Uterus (tissue), 2 donors: ENCODE data around the gene NKX1-2.

Source experiments
- POLR2A ChIP-seq, 2 donors: fragments of 450-650 bp; IDR thresholded peaks; one replicate each; pipeline ENCODE4 v1.6.1; 2016; ENCODE audit warnings: antibody characterized with exemption in 2 of 2, mild to moderate bottlenecking in 1 of 2, moderate library complexity in 1 of 2
- TF ChIP-seq, protein P1 (sequence below), 4 experiments: fragments of 200-600 bp in 2 of 4; fragments of 450-650 bp in 2 of 4; sonication (generic) in 2 of 4; IDR thresholded peaks; one replicate each; pipeline ENCODE4 v1.5.1; 2016 to 2019; ENCODE audit warnings: antibody characterized with exemption in 4 of 4, mild to moderate bottlenecking in 2 of 4, moderate library complexity in 1 of 4

DNA sequence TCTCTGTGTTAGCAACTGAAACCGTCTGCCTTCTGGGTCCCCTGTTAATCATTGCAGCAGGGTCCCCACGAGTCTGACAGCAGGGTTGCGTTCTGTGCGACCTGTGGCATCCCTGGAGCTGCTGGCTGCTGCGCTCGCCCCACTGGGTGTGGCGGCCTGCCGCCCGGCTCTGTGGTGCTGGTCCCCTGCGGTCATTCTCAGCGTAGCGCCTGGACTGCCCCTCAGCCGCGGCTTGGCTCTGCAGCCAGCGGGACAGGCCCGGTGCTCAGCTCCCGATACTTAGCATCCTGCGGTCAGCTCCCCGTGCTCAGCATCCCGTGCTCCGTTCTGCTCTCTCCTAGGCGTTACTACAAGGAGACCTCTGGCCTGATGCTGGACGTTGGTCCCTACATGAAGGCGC lies 46.8 kb upstream of the NKX1-2 start:
- TF ChIP-seq, protein P1, sequence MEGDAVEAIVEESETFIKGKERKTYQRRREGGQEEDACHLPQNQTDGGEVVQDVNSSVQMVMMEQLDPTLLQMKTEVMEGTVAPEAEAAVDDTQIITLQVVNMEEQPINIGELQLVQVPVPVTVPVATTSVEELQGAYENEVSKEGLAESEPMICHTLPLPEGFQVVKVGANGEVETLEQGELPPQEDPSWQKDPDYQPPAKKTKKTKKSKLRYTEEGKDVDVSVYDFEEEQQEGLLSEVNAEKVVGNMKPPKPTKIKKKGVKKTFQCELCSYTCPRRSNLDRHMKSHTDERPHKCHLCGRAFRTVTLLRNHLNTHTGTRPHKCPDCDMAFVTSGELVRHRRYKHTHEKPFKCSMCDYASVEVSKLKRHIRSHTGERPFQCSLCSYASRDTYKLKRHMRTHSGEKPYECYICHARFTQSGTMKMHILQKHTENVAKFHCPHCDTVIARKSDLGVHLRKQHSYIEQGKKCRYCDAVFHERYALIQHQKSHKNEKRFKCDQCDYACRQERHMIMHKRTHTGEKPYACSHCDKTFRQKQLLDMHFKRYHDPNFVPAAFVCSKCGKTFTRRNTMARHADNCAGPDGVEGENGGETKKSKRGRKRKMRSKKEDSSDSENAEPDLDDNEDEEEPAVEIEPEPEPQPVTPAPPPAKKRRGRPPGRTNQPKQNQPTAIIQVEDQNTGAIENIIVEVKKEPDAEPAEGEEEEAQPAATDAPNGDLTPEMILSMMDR (IDR thresholded peaks at IDR 0.05): no peak
- TF ChIP-seq POLR2A (IDR thresholded peaks at IDR 0.05): no peak
